Neuronal stem cell (in vitro differentiated cells): ENCODE results near the gene CEMIP2.

Experiments used
- DNase-seq: peaks from one replicate; pipeline ENCODE4 v3.0.0-alpha.2; 2013; ENCODE audit warnings: low spot score
- H2AFZ ChIP-seq: one replicate; pipeline ENCODE4 v1.6.1; 2013; ENCODE audit warnings: mild to moderate bottlenecking, low read length, inconsistent platforms
- H2AK5ac ChIP-seq: 2 replicates; pipeline ENCODE4 v1.6.1; 2013; ENCODE audit warnings: low read depth, mild to moderate bottlenecking, inconsistent platforms, low read length, moderate library complexity, mixed read lengths
- H2BK120ac ChIP-seq: 2 replicates; pipeline ENCODE4 v1.6.1; 2013; ENCODE audit warnings: low read depth, mild to moderate bottlenecking, inconsistent platforms, low read length, moderate library complexity, mixed read lengths
- H2BK12ac ChIP-seq: one replicate; pipeline ENCODE4 v1.6.1; 2013; ENCODE audit warnings: low read length, inconsistent platforms
- H2BK15ac ChIP-seq: 2 replicates; pipeline ENCODE4 v1.6.1; 2013; ENCODE audit warnings: mild to moderate bottlenecking, low read length, inconsistent platforms, mixed read lengths
- H2BK5ac ChIP-seq: one replicate; pipeline ENCODE4 v1.6.1; 2013; ENCODE audit warnings: inconsistent platforms, mild to moderate bottlenecking, low read length, moderate library complexity
- H3K14ac ChIP-seq: one replicate; pipeline ENCODE4 v1.6.1; 2013; ENCODE audit warnings: low read length, inconsistent platforms
- H3K18ac ChIP-seq: 2 replicates; pipeline ENCODE4 v1.6.1; 2013; ENCODE audit warnings: low read length, inconsistent platforms
- H3K23ac ChIP-seq: 2 replicates; pipeline ENCODE4 v1.6.1; 2013; ENCODE audit warnings: low read depth, mild to moderate bottlenecking, mixed read lengths, low read length, inconsistent platforms; ENCODE audit not compliant: poor library complexity
- H3K27ac ChIP-seq: replicated peaks from 3 replicates; pipeline ENCODE4 v1.5.1; 2013; ENCODE audit warnings: low read length, inconsistent platforms
- H3K27me3 ChIP-seq, 3 experiments: 2 replicates each; pipeline ENCODE4 v1.6.1; 2013; ENCODE audit warnings: low read length in 3 of 3, mild to moderate bottlenecking in 2 of 3, inconsistent platforms in 1 of 3, low read depth in 1 of 3, mixed read lengths in 1 of 3, moderate library complexity in 1 of 3; ENCODE audit not compliant: control insufficient read depth in 3 of 3, insufficient read depth in 3 of 3
- H3K36me3 ChIP-seq, 2 donors: replicated peaks in 1 of 2; 2 replicates each; pipeline ENCODE4 v1.6.1; 2013; ENCODE audit warnings: low read length in 2 of 2; ENCODE audit not compliant: control insufficient read depth in 2 of 2, insufficient read depth in 2 of 2
- H3K4ac ChIP-seq: 2 replicates; pipeline ENCODE4 v1.6.1; 2013; ENCODE audit warnings: inconsistent platforms, mild to moderate bottlenecking, low read length, moderate library complexity
- H3K4me1 ChIP-seq, 2 donors: 1 replicate in 1 of 2; 2 replicates in 1 of 2; pipeline ENCODE4 v1.6.1; 2013; ENCODE audit warnings: low read length in 2 of 2, low read depth in 1 of 2; ENCODE audit not compliant: control insufficient read depth in 2 of 2, insufficient read depth in 1 of 2
- H3K4me2 ChIP-seq: one replicate; pipeline ENCODE4 v1.6.1; 2013; ENCODE audit warnings: mild to moderate bottlenecking, low read length, inconsistent platforms; ENCODE audit not compliant: insufficient read depth, poor library complexity, severe bottlenecking
- H3K4me3 ChIP-seq, 2 donors: 2 replicates each; pipeline ENCODE4 v1.5.1; 2013; ENCODE audit warnings: low read length in 2 of 2, mild to moderate bottlenecking in 2 of 2, inconsistent platforms in 1 of 2, moderate library complexity in 1 of 2
- H3K79me1 ChIP-seq: one replicate; pipeline ENCODE4 v1.6.1; 2013; ENCODE audit warnings: low read depth, mild to moderate bottlenecking, inconsistent platforms, low read length, moderate library complexity
- H3K9ac ChIP-seq: one replicate; pipeline ENCODE4 v1.6.1; 2013; ENCODE audit warnings: mild to moderate bottlenecking, low read depth, low read length, inconsistent platforms; ENCODE audit not compliant: poor library complexity
- H3K9me3 ChIP-seq, 2 donors: replicated peaks in 1 of 2; 2 replicates each; pipeline versions ENCODE3 to v1.6.1; 2013; ENCODE audit warnings: low read length in 2 of 2, mild to moderate bottlenecking in 2 of 2, inconsistent platforms in 1 of 2, low read depth in 1 of 2, mixed read lengths in 1 of 2, moderate library complexity in 1 of 2; ENCODE audit not compliant: control insufficient read depth in 2 of 2, insufficient read depth in 1 of 2
- H4K8ac ChIP-seq: one replicate; pipeline ENCODE4 v1.6.1; 2013; ENCODE audit warnings: low read depth, mild to moderate bottlenecking, inconsistent platforms, low read length, moderate library complexity
- H4K91ac ChIP-seq: one replicate; pipeline ENCODE4 v1.6.1; 2013; ENCODE audit warnings: low read length, low read depth, mild to moderate bottlenecking, inconsistent platforms; ENCODE audit not compliant: poor library complexity
- WGBS, 2 donors: extraction: QIAGEN DNeasy Blood & Tissue Kit; methylation state at CpG; one replicate each; pipeline ENCODE4 v1.1.7; 2013; ENCODE audit warnings: missing lambda C conversion rate in 2 of 2, mixed read lengths in 1 of 2; ENCODE audit not compliant: insufficient read length in 2 of 2, insufficient replicate concordance in 1 of 2; ENCODE audit errors: extremely low coverage in 2 of 2; 5-methylcytosine and 5-hydroxymethylcytosine counted together

CEMIP2 gene

DNA sequence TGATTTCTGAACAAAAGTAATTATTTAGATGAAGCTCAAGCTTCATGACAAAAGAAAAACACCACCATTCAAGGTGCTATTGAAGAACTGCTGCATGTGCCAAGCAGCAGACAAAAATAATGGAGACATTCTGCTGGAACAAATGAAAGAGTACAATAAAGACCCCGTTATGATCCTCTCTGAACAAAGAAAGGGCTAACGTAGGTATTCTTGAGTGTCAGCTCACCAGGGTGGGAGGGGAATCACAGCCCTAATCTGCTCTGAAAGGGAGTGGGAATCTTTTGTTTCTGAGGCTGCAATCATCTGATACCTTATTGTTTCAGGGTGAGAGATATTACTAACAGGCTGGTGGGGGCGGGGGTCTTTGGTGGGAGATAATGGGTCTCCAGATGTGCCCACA is 15.4 kb downstream of the CEMIP2 start:
- no peak overlapping the region for H3K14ac ChIP-seq
- no peak overlapping the region for H2BK12ac ChIP-seq
- H3K9ac ChIP-seq = no peak overlapping the region
- peaks cover 10 to 38% of the 10 kb centered on the region in 2 donors for H3K36me3 ChIP-seq
- H2AK5ac ChIP-seq = no peak overlapping the region
- no peaks in the 10 kb centered on the region for H3K27me3 ChIP-seq
- peaks cover 18 to 30% of the 10 kb centered on the region in 2 donors for H3K4me1 ChIP-seq
- peak; percentile 81 for DNase-seq
- no peak overlapping the region for H4K8ac ChIP-seq
- no peak overlapping the region for H3K4ac ChIP-seq
- H2BK5ac ChIP-seq = no peak overlapping the region
- peak overlapping the region; percentile 96 for H3K27ac ChIP-seq
- H3K4me2 ChIP-seq = no peak overlapping the region
- H3K9me3 ChIP-seq = no peaks in the 10 kb centered on the region
- no peak overlapping the region for H3K23ac ChIP-seq
- H3K79me1 ChIP-seq = peaks cover 1% of the 10 kb centered on the region
- no peak overlapping the region for H4K91ac ChIP-seq
- H2BK15ac ChIP-seq = no peak overlapping the region
- WGBS, 2 donors = no CpG with 5 or more reads among the region's 3 CpGs
- H3K18ac ChIP-seq = no peak overlapping the region
- H2BK120ac ChIP-seq = no peak overlapping the region
- no peak overlapping the region for H3K4me3 ChIP-seq
- no peak overlapping the region for H2AFZ ChIP-seq

DNA sequence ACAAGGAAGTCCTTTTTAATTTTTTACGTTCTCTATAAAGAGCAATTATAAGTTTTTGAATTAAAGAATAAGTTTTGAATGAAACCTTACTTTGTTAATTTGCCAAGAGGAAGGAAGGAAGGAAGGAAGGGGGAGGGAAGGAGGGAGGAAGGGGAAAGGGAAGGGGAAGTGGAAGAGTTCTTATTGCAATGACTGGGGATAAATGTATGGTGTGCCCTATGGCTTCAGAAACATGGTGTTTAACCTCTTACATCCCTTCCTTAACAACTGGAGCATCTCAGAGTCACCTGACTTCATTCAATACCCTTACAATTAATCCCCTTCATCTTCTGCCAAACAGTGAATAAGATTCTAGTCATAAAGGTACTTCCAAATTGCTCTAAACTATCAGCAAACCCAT is 16.0 kb downstream of the CEMIP2 start:
- Histone ChIP-seq H2BK15ac (no peak overlapping the region), H3K14ac (no peak overlapping the region), H2AFZ (no peak overlapping the region), H4K8ac (no peak overlapping the region), H3K4me1 (peaks cover 18 to 25% of the 10 kb centered on the region in 2 donors), H3K79me1 (peaks cover 1% of the 10 kb centered on the region), H3K36me3 (peaks cover 10 to 44% of the 10 kb centered on the region in 2 donors), H3K18ac (no peak overlapping the region), H2BK12ac (no peak overlapping the region), H3K4me3 (no peak overlapping the region), H3K27ac (peak overlapping the region; percentile 96), H2BK5ac (no peak overlapping the region), H4K91ac (no peak overlapping the region), H3K4ac (no peak overlapping the region), H3K27me3 (no peaks in the 10 kb centered on the region), H3K4me2 (no peak overlapping the region), H2BK120ac (no peak overlapping the region), H3K23ac (no peak overlapping the region), H2AK5ac (no peak overlapping the region), H3K9ac (no peak overlapping the region), H3K9me3 (no peaks in the 10 kb centered on the region)
- no peak for DNase-seq
- no CpG with 5 or more reads among the region's 1 CpG for WGBS, 2 donors

DNA sequence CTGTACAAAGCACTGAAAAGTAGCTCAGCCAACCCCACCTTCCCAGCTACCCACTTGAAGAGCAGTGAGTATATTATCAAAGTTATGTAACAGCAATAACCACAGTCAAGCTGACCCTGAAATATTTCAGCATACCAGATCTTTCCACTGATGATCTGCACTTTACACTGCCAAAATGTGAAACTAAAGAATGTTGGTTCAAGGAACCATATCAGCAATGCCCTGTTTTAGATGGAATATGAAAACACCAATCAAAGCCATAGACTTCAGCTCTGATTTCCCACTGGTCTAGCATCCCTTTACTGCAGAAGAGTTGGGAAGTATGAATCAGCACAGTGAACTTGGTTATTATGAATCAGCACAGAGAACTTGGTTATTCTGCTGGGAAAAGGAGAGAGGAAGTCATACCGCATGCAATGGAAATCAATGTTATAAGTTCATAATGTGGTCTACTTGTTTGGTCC is 20.0 kb downstream of the CEMIP2 start:
- H3K4me3 ChIP-seq = no peak overlapping the region
- H4K8ac ChIP-seq = no peak overlapping the region
- no peak overlapping the region for H2BK12ac ChIP-seq
- H2BK15ac ChIP-seq = no peak overlapping the region
- H2BK5ac ChIP-seq = no peak overlapping the region
- H3K4me1 ChIP-seq = peaks cover 8 to 21% of the 10 kb centered on the region in 2 donors
- H3K27me3 ChIP-seq = no peaks in the 10 kb centered on the region
- no peak overlapping the region for H3K9ac ChIP-seq
- H3K4me2 ChIP-seq = no peak overlapping the region
- no peak overlapping the region for H3K14ac ChIP-seq
- no peak overlapping the region for H2BK120ac ChIP-seq
- H4K91ac ChIP-seq = no peak overlapping the region
- H2AK5ac ChIP-seq = no peak overlapping the region
- no peak overlapping the region for H2AFZ ChIP-seq
- peaks cover 0 to 4% of the 10 kb centered on the region in 2 donors for H3K9me3 ChIP-seq
- no peak overlapping the region for H3K23ac ChIP-seq
- no peak for DNase-seq
- peaks cover 1% of the 10 kb centered on the region for H3K79me1 ChIP-seq
- no CpG with 5 or more reads among the region's 1 CpG for WGBS, 2 donors
- H3K27ac ChIP-seq = no peak overlapping the region
- H3K18ac ChIP-seq = no peak overlapping the region
- peaks cover 25 to 85% of the 10 kb centered on the region in 2 donors for H3K36me3 ChIP-seq
- H3K4ac ChIP-seq = no peak overlapping the region

DNA sequence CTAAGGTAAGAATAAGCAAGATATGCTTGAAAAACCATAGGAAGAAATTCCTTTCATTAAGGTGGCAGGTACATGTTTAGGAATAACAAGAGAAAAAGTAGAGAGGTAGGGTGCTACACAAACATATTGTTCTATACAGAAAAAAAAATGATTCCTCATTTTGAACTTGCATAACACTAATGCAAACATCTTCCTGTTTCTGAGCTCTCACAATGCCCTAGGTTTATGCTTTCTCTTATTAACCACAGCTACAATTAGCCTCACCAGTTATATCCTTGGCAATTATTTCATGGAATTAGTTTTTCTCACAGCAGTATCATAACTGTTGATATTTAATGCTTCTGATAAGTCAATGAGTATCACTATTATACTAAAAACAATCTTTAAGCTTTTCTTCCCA is 20.7 kb downstream of the CEMIP2 start:
- Histone ChIP-seq H3K27ac (no peak overlapping the region), H4K91ac (no peak overlapping the region), H3K9me3 (peaks cover 0 to 4% of the 10 kb centered on the region in 2 donors), H3K23ac (no peak overlapping the region), H2BK15ac (no peak overlapping the region), H2BK12ac (no peak overlapping the region), H4K8ac (no peak overlapping the region), H3K4me2 (no peak overlapping the region), H3K36me3 (peaks cover 25 to 92% of the 10 kb centered on the region in 2 donors), H3K18ac (no peak overlapping the region), H2AFZ (no peak overlapping the region), H3K79me1 (peaks cover 1% of the 10 kb centered on the region), H3K9ac (no peak overlapping the region), H2BK5ac (no peak overlapping the region), H3K4me1 (peaks cover under 1 to 20% of the 10 kb centered on the region in 2 donors), H3K27me3 (no peaks in the 10 kb centered on the region), H3K14ac (no peak overlapping the region), H3K4ac (no peak overlapping the region), H3K4me3 (no peak overlapping the region), H2AK5ac (no peak overlapping the region), H2BK120ac (no peak overlapping the region)
- DNase-seq = no peak
